K562 (cell line): ENCODE measurements around the gene MACROD2. TPM values are rescaled to one million over a fixed set of nuclear protein-coding genes. Genes with fewer than 3 reads are reported as not detected.

Experiments used
- ATAC-seq: fragments of 200-7000 bp; cut with Tn5 transposase; 3 replicates; pipeline ENCODE4 v1.9.1; 2020; ENCODE audit warnings: moderate library complexity
- BruUV-seq: library from RNA; stranded (reverse); fragments of 400-500 nt; replicated peaks from 2 replicates; lab custom pipeline; 2021; lab: Mats Ljungman, UMichigan
- CTCF ChIA-PET: fragments of 300-600 bp; formaldehyde crosslinking; extraction: SDS; loops from one replicate; lab custom pipeline; 2021; ENCODE audit warnings: low intra/inter-chr PET ratio; lab: Yijun Ruan, JAX
- POLR2A ChIA-PET: fragments of 300-600, 350-650 bp; sonication (Branson Sonifier 250); formaldehyde crosslinking; extraction: SDS; loops from one replicate; lab custom pipeline; 2021; ENCODE audit warnings: antibody characterized with exemption, inconsistent platforms; lab: Yijun Ruan, JAX
- DNase-seq, 4 experiments: peaks; one replicate each; pipeline versions ENCODE4 v3.0.0 to v3.0.0-alpha.2; 2011 to 2018; ENCODE audit warnings: low spot score in 3 of 4, mixed read lengths in 3 of 4; ENCODE audit errors: extremely low read depth in 1 of 4
- FAIRE-seq: peaks from 2 replicates; lab custom pipeline; 2011; peaks lifted over from hg19 to GRCh38; lab: Jason Lieb, UNC
- H2AFZ ChIP-seq: 2 replicates; pipeline ENCODE4 v1.6.0; 2011; ENCODE audit warnings: low read depth, low read length, control low read depth, inconsistent platforms
- H3K27ac ChIP-seq: fragments of 200-600 bp; 3 replicates; pipeline ENCODE4 v1.8.0; 2011; ENCODE audit warnings: low read depth, mild to moderate bottlenecking, control low read depth, inconsistent platforms, low read length, moderate library complexity, mixed read lengths; ENCODE audit errors: extremely low read depth
- H3K27me3 ChIP-seq, 2 experiments: fragments of 300-600 bp in 1 of 2; 2 replicates in 1 of 2; 3 replicates in 1 of 2; pipeline versions ENCODE4 v1.6.0 to v1.8.0; 2011; ENCODE audit warnings: inconsistent platforms in 2 of 2, low read length in 2 of 2, mild to moderate bottlenecking in 1 of 2, mixed read lengths in 1 of 2, moderate library complexity in 1 of 2; ENCODE audit not compliant: control insufficient read depth in 2 of 2, insufficient read depth in 2 of 2
- H3K36me3 ChIP-seq: fragments of 300-600 bp; 3 replicates; pipeline ENCODE4 v1.8.0; 2011; ENCODE audit warnings: mild to moderate bottlenecking, low read length, inconsistent platforms; ENCODE audit not compliant: control insufficient read depth, insufficient read depth
- H3K4me1 ChIP-seq, 2 experiments: fragments of 200-600 bp in 1 of 2; replicated peaks in 1 of 2; 2 replicates in 1 of 2; 3 replicates in 1 of 2; pipeline versions ENCODE4 v1.5.1 to v1.8.0; 2011; ENCODE audit warnings: inconsistent platforms in 2 of 2, low read length in 2 of 2, mild to moderate bottlenecking in 1 of 2, mixed read lengths in 1 of 2, moderate library complexity in 1 of 2; ENCODE audit not compliant: control insufficient read depth in 2 of 2, insufficient read depth in 2 of 2
- H3K4me2 ChIP-seq: 2 replicates; pipeline ENCODE4 v1.6.1; 2011; ENCODE audit warnings: low read length, control low read depth, inconsistent platforms, mixed read lengths; ENCODE audit not compliant: insufficient read depth
- H3K4me3 ChIP-seq: fragments of 200-600 bp; sonication (generic), shearing (Covaris generic); 2 replicates; pipeline ENCODE4 v1.5.1; 2016; ENCODE audit warnings: control low read depth, inconsistent platforms
- H3K79me2 ChIP-seq: fragments of 200-600 bp; 3 replicates; pipeline ENCODE4 v1.8.0; 2011; ENCODE audit warnings: low read length, inconsistent platforms; ENCODE audit not compliant: control insufficient read depth, insufficient read depth
- H3K9ac ChIP-seq, 2 experiments: 2 replicates each; pipeline versions ENCODE4 v1.6.0 to v1.6.1; 2011; ENCODE audit warnings: low read depth in 2 of 2, low read length in 2 of 2, control low read depth in 1 of 2, inconsistent platforms in 1 of 2, mild to moderate bottlenecking in 1 of 2, mixed read lengths in 1 of 2; ENCODE audit not compliant: insufficient read depth in 1 of 2
- H3K9me1 ChIP-seq: one replicate; pipeline ENCODE4 v1.6.0; 2011; ENCODE audit warnings: inconsistent platforms, mild to moderate bottlenecking, low read length, moderate library complexity; ENCODE audit not compliant: control insufficient read depth, insufficient read depth
- H3K9me3 ChIP-seq: replicated peaks from 2 replicates; pipeline ENCODE4 v1.5.1; 2011; ENCODE audit warnings: low read depth, low read length, inconsistent platforms; ENCODE audit not compliant: control insufficient read depth, insufficient read depth
- H4K20me1 ChIP-seq: replicated peaks from 2 replicates; pipeline ENCODE4 v1.6.1; 2011; ENCODE audit warnings: low read length, inconsistent platforms, mixed read lengths; ENCODE audit not compliant: control insufficient read depth, insufficient read depth
- BCOR ChIP-seq: fragments of 450-650 bp; IDR thresholded peaks from 2 replicates; pipeline ENCODE4 v1.6.1; 2016
- BMI1 ChIP-seq: fragments of 150-350 bp; IDR thresholded peaks from 2 replicates; pipeline ENCODE4 v1.6.1; 2014; ENCODE audit warnings: low read length
- HDAC1 ChIP-seq, 2 experiments: fragments of 450-650 bp; IDR thresholded peaks; 2 replicates each; pipeline ENCODE4 v1.6.1; 2016 to 2017; ENCODE audit warnings: inconsistent platforms in 1 of 2, mild to moderate bottlenecking in 1 of 2, moderate library complexity in 1 of 2
- WHSC1 ChIP-seq: IDR thresholded peaks from one replicate; pipeline ENCODE4 v1.6.1; 2012; ENCODE audit warnings: low read length, control low read depth, inconsistent platforms
- ZNF324 ChIP-seq: fragments of 250-450 bp; sonication (Bioruptor Pico); IDR thresholded peaks from 2 replicates; pipeline ENCODE4 v1.4.0; 2020; ENCODE audit warnings: mild to moderate bottlenecking
- in situ Hi-C: fragments of 300-500 bp; cut with MboI; formaldehyde crosslinking; loops from 4 replicates; pipeline ENCODE4 v1.15.0; 2018; ENCODE audit warnings: inconsistent platforms, mixed read lengths
- intact Hi-C: fragments of 100-400 bp; cut with micrococcal nuclease; formaldehyde crosslinking; loops from 2 replicates; pipeline ENCODE4 v1.14.2; 2022
- polyA plus RNA-seq, 8 experiments: library from polyadenylated mRNA; depleted of rRNA in 4 of 8; stranded (reverse) in 5 of 8; unstranded in 3 of 8; fragments of >200 nt; fragmentation: Nextera tagmentation in 2 of 8; fragmentation: Illumina TruSeq in 1 of 8; extraction: Ambion mirVana in 2 of 8; extraction: Trizol in 1 of 8; gene quantifications; 2 replicates each; pipeline versions ENCODE4 v1.2.1 to v1.2.3, GENCODE V29; 2011 to 2014; ENCODE audit warnings: inconsistent platforms in 1 of 8, missing spikeins in 1 of 8
- total RNA-seq, 7 experiments: library from RNA; depleted of rRNA in 6 of 7; stranded (reverse); fragments of >200 nt in 6 of 7; fragmentation: Illumina TruSeq in 2 of 7; extraction: Trizol in 2 of 7; gene quantifications; 2 replicates each; pipeline versions ENCODE4 v1.2.1 to v1.2.3, GENCODE V29; 2011 to 2021; ENCODE audit warnings: low replicate concordance in 1 of 7
- TF ChIP-seq, protein P1 (sequence below): fragments of 250-450 bp; sonication (Bioruptor Pico); IDR thresholded peaks from 2 replicates; pipeline ENCODE4 v1.5.0; 2021; ENCODE audit warnings: mild to moderate bottlenecking, borderline replicate concordance
- TF ChIP-seq, protein P2 (sequence below): fragments of 450-650 bp; formaldehyde crosslinking; IDR thresholded peaks from 2 replicates; pipeline ENCODE4 v1.4.0; 2022; ENCODE audit warnings: mild to moderate bottlenecking, moderate library complexity

The MACROD2 gene
- total and polyA plus RNA-seq, 9 of the 15 experiments (the other 6 are each of a cell fraction or from before 2014, with no cell fraction given) = not detected

DNA sequence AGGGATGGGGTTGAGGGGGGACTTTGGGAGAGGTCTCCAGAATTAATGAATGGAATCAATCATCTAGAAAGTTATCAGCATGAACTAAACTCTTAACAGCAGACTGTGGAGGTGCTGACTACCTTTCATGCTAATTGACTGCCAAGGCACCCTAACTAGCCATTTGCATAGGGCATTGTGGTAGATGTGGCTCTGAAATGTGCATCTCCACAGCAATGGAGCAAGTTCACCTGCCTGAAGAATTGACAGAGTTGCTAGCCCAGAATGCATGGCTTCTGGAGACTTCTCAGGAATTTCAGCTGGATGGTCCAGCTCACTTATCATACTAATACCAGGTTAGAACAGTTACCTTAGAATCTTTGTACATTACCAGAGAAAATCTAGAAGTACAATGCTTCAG is 1832.3 kb downstream of the MACROD2 start:
- no TSS peak for BruUV-seq
- in situ Hi-C loops (no loop called here), intact Hi-C loops (no loop called here)
- FAIRE-seq (no peak), DNase-seq (no peak), ATAC-seq (no peak)
- Histone ChIP-seq H3K79me2 (no peaks in the 10 kb centered on the region), H3K27ac (no peak overlapping the region), H3K9ac (no peak overlapping the region), H3K4me2 (no peak overlapping the region), H3K36me3 (no peaks in the 10 kb centered on the region), H3K4me1 (no peaks in the 10 kb centered on the region), H3K9me1 (no peaks in the 10 kb centered on the region), H3K27me3 (no peaks in the 10 kb centered on the region), H3K9me3 (no peaks in the 10 kb centered on the region), H3K4me3 (no peak overlapping the region), H4K20me1 (no peaks in the 10 kb centered on the region), H2AFZ (no peak overlapping the region)
- no peak for TF ChIP-seq ZNF324 (CRISPR knock-in tag)
- TF ChIP-seq, protein P1, sequence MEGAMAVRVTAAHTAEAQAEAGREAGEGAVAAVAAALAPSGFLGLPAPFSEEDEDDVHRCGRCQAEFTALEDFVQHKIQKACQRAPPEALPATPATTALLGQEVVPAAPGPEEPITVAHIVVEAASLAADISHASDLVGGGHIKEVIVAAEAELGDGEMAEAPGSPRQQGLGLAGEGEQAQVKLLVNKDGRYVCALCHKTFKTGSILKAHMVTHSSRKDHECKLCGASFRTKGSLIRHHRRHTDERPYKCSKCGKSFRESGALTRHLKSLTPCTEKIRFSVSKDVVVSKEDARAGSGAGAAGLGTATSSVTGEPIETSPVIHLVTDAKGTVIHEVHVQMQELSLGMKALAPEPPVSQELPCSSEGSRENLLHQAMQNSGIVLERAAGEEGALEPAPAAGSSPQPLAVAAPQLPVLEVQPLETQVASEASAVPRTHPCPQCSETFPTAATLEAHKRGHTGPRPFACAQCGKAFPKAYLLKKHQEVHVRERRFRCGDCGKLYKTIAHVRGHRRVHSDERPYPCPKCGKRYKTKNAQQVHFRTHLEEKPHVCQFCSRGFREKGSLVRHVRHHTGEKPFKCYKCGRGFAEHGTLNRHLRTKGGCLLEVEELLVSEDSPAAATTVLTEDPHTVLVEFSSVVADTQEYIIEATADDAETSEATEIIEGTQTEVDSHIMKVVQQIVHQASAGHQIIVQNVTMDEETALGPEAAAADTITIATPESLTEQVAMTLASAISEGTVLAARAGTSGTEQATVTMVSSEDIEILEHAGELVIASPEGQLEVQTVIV = no peak
- no peak for TF ChIP-seq WHSC1
- TF ChIP-seq, protein P2, sequence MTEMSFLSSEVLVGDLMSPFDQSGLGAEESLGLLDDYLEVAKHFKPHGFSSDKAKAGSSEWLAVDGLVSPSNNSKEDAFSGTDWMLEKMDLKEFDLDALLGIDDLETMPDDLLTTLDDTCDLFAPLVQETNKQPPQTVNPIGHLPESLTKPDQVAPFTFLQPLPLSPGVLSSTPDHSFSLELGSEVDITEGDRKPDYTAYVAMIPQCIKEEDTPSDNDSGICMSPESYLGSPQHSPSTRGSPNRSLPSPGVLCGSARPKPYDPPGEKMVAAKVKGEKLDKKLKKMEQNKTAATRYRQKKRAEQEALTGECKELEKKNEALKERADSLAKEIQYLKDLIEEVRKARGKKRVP = no peak
- no peak for TF ChIP-seq HDAC1 (IDR thresholded peaks at IDR 0.05)
- TF ChIP-seq BCOR = no peak
- no peak for TF ChIP-seq BMI1
- ChIA-PET CTCF (no interaction called here), POLR2A (no interaction called here)
